ENCODE data around the gene RSRP1.

GRCh38 chr1:25201006-25201405, 46.2 kb downstream of the RSRP1 start:
- TF ChIP-seq CTCF (IDR thresholded peaks at IDR 0.05; ENCODE audit: borderline replicate concordance, extremely low read depth, low read length, poor library complexity, severe bottlenecking): no peak
- TF ChIP-seq EZH2 (IDR thresholded peaks at IDR 0.05; ENCODE audit: borderline replicate concordance, low read depth, low read length, severe bottlenecking): no peak
